Brain microvascular endothelial cell (primary cell): ENCODE results near the gene CSMD2.

ENCODE experiments used
- DNase-seq: peaks from one replicate; pipeline ENCODE4 v3.0.0-alpha.2; 2020
- H3K27ac ChIP-seq: fragments of 250-450 bp; sonication (Bioruptor Pico); 2 replicates; pipeline ENCODE4 v1.5.1; 2020; ENCODE audit warnings: mild to moderate bottlenecking, moderate library complexity
- H3K27me3 ChIP-seq: fragments of 250-450 bp; sonication (Bioruptor Pico); replicated peaks from 2 replicates; pipeline ENCODE4 v1.5.1; 2020; ENCODE audit warnings: mild to moderate bottlenecking
- H3K36me3 ChIP-seq: fragments of 250-450 bp; sonication (Bioruptor Pico); replicated peaks from 2 replicates; pipeline ENCODE4 v1.5.1; 2020; ENCODE audit warnings: mild to moderate bottlenecking
- H3K4me3 ChIP-seq: 2 replicates; pipeline ENCODE4 v1.5.1; 2011; ENCODE audit warnings: low read depth, mild to moderate bottlenecking, control low read depth, low read length, moderate library complexity
- CTCF ChIP-seq: IDR thresholded peaks from 2 replicates; pipeline ENCODE4 v1.5.1; 2011; ENCODE audit warnings: low read depth, mild to moderate bottlenecking, moderate library complexity, low read length, control low read depth, inconsistent platforms; ENCODE audit errors: missing control alignments
- in situ Hi-C: cut with HindIII; loops from 2 replicates; pipeline ENCODE4 v1.10.0; 2017; ENCODE audit warnings: low sequenced_read_pairs, low pct_ligation_motif_present

Gene CSMD2

GRCh38 chr1:33623811-33624210 is 541.2 kb downstream of the CSMD2 start:
- no peak overlapping the region for H3K27ac ChIP-seq
- no peak for TF ChIP-seq CTCF
- H3K27me3 ChIP-seq = no peaks in the 10 kb centered on the region
- in situ Hi-C loops = no loop called here
- no peaks in the 10 kb centered on the region for H3K36me3 ChIP-seq
- DNase-seq = no peak
- H3K4me3 ChIP-seq = no peak overlapping the region

- in situ Hi-C loops = no loop called here
- no peak overlapping the region for H3K27ac ChIP-seq
- H3K36me3 ChIP-seq = no peaks in the 10 kb centered on the region
- DNase-seq = no peak
- H3K27me3 ChIP-seq = no peaks in the 10 kb centered on the region
- H3K4me3 ChIP-seq = no peak overlapping the region
- no peak for TF ChIP-seq CTCF
Measured at GRCh38 chr1:33622757-33623156, 542.3 kb downstream of the CSMD2 start.

GRCh38 chr1:33618636-33619035 is 546.4 kb downstream of the CSMD2 start:
- H3K4me3 ChIP-seq = no peak overlapping the region
- H3K27me3 ChIP-seq = no peaks in the 10 kb centered on the region
- no peaks in the 10 kb centered on the region for H3K36me3 ChIP-seq
- in situ Hi-C loops = no loop called here
- TF ChIP-seq CTCF = no peak
- DNase-seq = no peak
- H3K27ac ChIP-seq = no peak overlapping the region

- no peak for TF ChIP-seq CTCF
- in situ Hi-C loops = no loop called here
- Histone ChIP-seq H3K27me3 (no peaks in the 10 kb centered on the region), H3K27ac (no peak overlapping the region), H3K36me3 (no peaks in the 10 kb centered on the region), H3K4me3 (no peak overlapping the region)
- no peak for DNase-seq
Measured at GRCh38 chr1:33617451-33617850, 547.6 kb downstream of the CSMD2 start.

- DNase-seq = no peak
- Histone ChIP-seq H3K4me3 (no peak overlapping the region), H3K27me3 (no peaks in the 10 kb centered on the region), H3K27ac (no peak overlapping the region), H3K36me3 (no peaks in the 10 kb centered on the region)
- no peak for TF ChIP-seq CTCF
- in situ Hi-C loops = no loop called here
Measured at GRCh38 chr1:33616780-33617179, 548.2 kb downstream of the CSMD2 start.

GRCh38 chr1:33615546-33615945 is 549.5 kb downstream of the CSMD2 start:
- no peak overlapping the region for H3K4me3 ChIP-seq
- no peaks in the 10 kb centered on the region for H3K36me3 ChIP-seq
- no peaks in the 10 kb centered on the region for H3K27me3 ChIP-seq
- TF ChIP-seq CTCF = no peak
- DNase-seq = no peak
- in situ Hi-C loops = no loop called here
- no peak overlapping the region for H3K27ac ChIP-seq
